ENCODE data around the gene TBC1D14.

- TF ChIP-seq CTCF (IDR thresholded peaks at IDR 0.05) (no peak), POLR2A (IDR thresholded peaks at IDR 0.05) (no peak)
Observed at GRCh38 chr4:6957994-6958393, 48.4 kb downstream of the TBC1D14 start.

Measured in heart left ventricle (tissue), 13 donors.